Measurements from ENCODE around the gene CPB2. TPM values are rescaled to one million over a fixed set of nuclear protein-coding genes. Genes with fewer than 3 reads are reported as not detected.
A peak's percentile ranks its signal among the peaks of the same experiment; 100 is the strongest.

CPB2 gene
- polyA plus RNA-seq, 1 donor (not counting 4 experiments of a cell fraction or from before 2014, with no cell fraction given), result 0.26 TPM

DNA sequence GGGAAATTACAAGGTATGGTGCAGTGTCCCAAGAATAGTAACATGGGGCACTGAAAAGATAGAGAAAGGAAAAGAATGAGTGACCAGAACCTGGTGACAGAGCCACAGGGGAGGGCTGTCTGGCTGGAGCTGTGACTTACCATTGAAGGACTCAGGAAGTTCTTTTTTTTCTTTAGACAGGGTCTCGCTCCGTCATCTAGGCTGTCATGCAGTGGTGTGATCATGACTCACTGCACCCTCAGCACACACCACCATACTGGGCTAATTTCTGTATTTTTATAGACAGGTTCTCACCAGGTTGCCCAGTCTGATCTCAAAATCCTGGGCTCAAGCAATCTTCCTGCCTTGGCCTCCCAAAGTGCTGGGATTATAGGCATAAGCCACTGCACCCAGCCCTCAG, 8.8 kb upstream of the CPB2 start:
- Histone ChIP-seq H3K27me3 (ENCODE audit: control insufficient read depth, extremely low read depth, insufficient read depth, low read length) (no peaks in the 10 kb centered on the region), H2AFZ (ENCODE audit: control insufficient read depth, low read length) (peak overlapping the region; percentile 28), H3K9ac (ENCODE audit: control insufficient read depth, extremely low read depth, insufficient read depth, low read length) (no peak overlapping the region), H3K27ac (ENCODE audit: control insufficient read depth, insufficient read depth, low read length) (peak overlapping the region; percentile 53), H3K36me3 (ENCODE audit: control insufficient read depth in 2 of 2, extremely low read depth in 1 of 2, insufficient read depth in 2 of 2, low read length in 2 of 2) (no peaks in the 10 kb centered on the region), H3K4me2 (ENCODE audit: control insufficient read depth, extremely low read depth, insufficient read depth, low read depth, low read length) (no peak overlapping the region), H4K20me1 (ENCODE audit: control insufficient read depth, extremely low read depth, insufficient read depth, low read length) (no peaks in the 10 kb centered on the region), H3K4me1 (ENCODE audit: control insufficient read depth, extremely low read depth, insufficient read depth, low read length) (no peaks in the 10 kb centered on the region), H3K9me1 (ENCODE audit: control insufficient read depth, extremely low read depth, insufficient read depth, low read length) (no peaks in the 10 kb centered on the region), H3K4me3 (ENCODE audit: control insufficient read depth in 2 of 3, extremely low read depth in 1 of 3, insufficient read depth in 2 of 3, low read depth in 1 of 3, low read length in 3 of 3) (no peak overlapping the region), H3K79me2 (ENCODE audit: control insufficient read depth, insufficient read depth, low read length) (no peaks in the 10 kb centered on the region), H3K9me3 (ENCODE audit: control insufficient read depth, low read depth, low read length) (no peaks in the 10 kb centered on the region)
- TF ChIP-seq, protein P1, sequence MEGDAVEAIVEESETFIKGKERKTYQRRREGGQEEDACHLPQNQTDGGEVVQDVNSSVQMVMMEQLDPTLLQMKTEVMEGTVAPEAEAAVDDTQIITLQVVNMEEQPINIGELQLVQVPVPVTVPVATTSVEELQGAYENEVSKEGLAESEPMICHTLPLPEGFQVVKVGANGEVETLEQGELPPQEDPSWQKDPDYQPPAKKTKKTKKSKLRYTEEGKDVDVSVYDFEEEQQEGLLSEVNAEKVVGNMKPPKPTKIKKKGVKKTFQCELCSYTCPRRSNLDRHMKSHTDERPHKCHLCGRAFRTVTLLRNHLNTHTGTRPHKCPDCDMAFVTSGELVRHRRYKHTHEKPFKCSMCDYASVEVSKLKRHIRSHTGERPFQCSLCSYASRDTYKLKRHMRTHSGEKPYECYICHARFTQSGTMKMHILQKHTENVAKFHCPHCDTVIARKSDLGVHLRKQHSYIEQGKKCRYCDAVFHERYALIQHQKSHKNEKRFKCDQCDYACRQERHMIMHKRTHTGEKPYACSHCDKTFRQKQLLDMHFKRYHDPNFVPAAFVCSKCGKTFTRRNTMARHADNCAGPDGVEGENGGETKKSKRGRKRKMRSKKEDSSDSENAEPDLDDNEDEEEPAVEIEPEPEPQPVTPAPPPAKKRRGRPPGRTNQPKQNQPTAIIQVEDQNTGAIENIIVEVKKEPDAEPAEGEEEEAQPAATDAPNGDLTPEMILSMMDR (optimal IDR thresholded peaks at IDR 0.05 in 1 of 3, IDR thresholded peaks at IDR 0.05 in 1 of 3, conservative IDR thresholded peaks at IDR 0.05 in 1 of 3; ENCODE audit: extremely low read depth in 1 of 3, insufficient read depth in 2 of 3, low read length in 3 of 3), result no peak
- TF ChIP-seq EZH2 (IDR thresholded peaks at IDR 0.05; ENCODE audit: low read length), result no peak
- dilution Hi-C loops (cut with MboI; ENCODE audit: extremely low pct_ligation_motif_present, low sequenced_read_pairs), result no loop called here
- FAIRE-seq, result peak; percentile 61
- no peak for DNase-seq (ENCODE audit: low read depth, low spot score)

DNA sequence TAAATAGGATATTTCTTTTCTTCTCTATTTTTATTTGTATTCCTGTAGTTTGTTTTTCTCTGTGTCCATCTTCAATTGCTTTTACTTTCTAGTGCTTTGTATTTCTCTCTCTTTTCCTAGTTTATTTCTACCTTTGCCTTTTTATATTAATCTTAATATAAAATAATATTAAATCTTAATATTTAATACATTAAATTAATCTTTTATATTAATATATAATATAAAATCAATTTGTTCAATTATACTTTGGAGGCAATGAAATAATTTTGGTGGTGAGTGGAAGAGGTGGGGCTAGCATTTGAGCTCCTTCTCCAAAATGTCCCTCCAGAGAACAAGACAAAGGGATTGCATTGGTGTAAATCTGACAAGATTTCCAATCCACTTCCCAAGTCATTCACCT, 6.3 kb upstream of the CPB2 start:
- no peak for FAIRE-seq
- Histone ChIP-seq H3K4me2 (ENCODE audit: control insufficient read depth, extremely low read depth, insufficient read depth, low read depth, low read length) (no peak overlapping the region), H3K9me3 (ENCODE audit: control insufficient read depth, low read depth, low read length) (no peaks in the 10 kb centered on the region), H3K27ac (ENCODE audit: control insufficient read depth, insufficient read depth, low read length) (no peak overlapping the region), H3K36me3 (ENCODE audit: control insufficient read depth in 2 of 2, extremely low read depth in 1 of 2, insufficient read depth in 2 of 2, low read length in 2 of 2) (no peaks in the 10 kb centered on the region), H3K4me3 (ENCODE audit: control insufficient read depth in 2 of 3, extremely low read depth in 1 of 3, insufficient read depth in 2 of 3, low read depth in 1 of 3, low read length in 3 of 3) (no peak overlapping the region), H4K20me1 (ENCODE audit: control insufficient read depth, extremely low read depth, insufficient read depth, low read length) (no peaks in the 10 kb centered on the region), H3K4me1 (ENCODE audit: control insufficient read depth, extremely low read depth, insufficient read depth, low read length) (no peaks in the 10 kb centered on the region), H3K27me3 (ENCODE audit: control insufficient read depth, extremely low read depth, insufficient read depth, low read length) (no peaks in the 10 kb centered on the region), H3K9ac (ENCODE audit: control insufficient read depth, extremely low read depth, insufficient read depth, low read length) (no peak overlapping the region), H3K79me2 (ENCODE audit: control insufficient read depth, insufficient read depth, low read length) (no peaks in the 10 kb centered on the region), H2AFZ (ENCODE audit: control insufficient read depth, low read length) (no peak overlapping the region), H3K9me1 (ENCODE audit: control insufficient read depth, extremely low read depth, insufficient read depth, low read length) (no peaks in the 10 kb centered on the region)
- no peak for DNase-seq (ENCODE audit: low read depth, low spot score)
- TF ChIP-seq EZH2 (IDR thresholded peaks at IDR 0.05; ENCODE audit: low read length), result no peak
- TF ChIP-seq, protein P1 (optimal IDR thresholded peaks at IDR 0.05 in 1 of 3, IDR thresholded peaks at IDR 0.05 in 1 of 3, conservative IDR thresholded peaks at IDR 0.05 in 1 of 3; ENCODE audit: extremely low read depth in 1 of 3, insufficient read depth in 2 of 3, low read length in 3 of 3), result no peak
- dilution Hi-C loops (cut with MboI; ENCODE audit: extremely low pct_ligation_motif_present, low sequenced_read_pairs), result no loop called here
